Measurements from ENCODE around the gene CTR9.

The CTR9 gene

DNA sequence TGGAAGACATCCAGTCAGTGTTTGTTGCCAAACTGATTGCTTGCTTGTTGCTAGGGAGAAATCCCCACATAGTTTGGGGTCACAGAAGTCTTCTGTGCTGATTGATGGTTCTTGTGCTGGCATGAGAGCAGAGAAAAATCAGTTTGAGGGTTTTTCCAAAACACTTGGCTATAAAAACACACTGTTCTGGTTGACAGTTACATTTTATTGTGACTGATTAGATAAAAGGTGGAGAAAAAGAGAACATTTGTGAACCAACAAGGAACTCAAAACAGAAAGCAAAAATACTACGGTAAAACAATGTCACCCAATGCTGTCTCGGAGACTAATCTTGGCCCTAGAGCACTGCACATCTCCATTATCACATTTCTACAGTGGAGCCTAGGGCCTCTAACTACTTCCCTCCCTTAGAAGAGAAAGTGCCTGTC is 72.1 kb downstream of the CTR9 start:
- DNase-seq, result no peak

DNA sequence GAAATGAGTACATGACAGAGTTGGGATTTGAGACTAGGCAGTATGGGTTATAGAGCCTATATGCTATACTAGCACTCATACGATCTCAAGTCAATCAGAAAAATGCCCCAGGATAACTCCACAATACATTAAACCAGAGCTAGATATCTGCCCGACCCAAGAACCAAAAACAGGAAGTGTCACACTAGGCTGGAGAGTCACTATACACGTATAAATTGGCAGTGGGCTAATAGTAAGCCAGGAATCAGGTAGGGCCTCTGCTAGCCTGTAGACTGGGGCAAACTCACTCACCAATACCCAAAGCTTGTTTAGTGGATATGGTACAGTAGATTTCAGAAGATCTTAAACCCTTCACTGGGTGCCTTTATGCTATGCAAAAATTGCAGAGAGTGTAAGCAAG is 73.8 kb downstream of the CTR9 start:
- peak in 1 of 6 experiments; percentile 11 for DNase-seq

DNA sequence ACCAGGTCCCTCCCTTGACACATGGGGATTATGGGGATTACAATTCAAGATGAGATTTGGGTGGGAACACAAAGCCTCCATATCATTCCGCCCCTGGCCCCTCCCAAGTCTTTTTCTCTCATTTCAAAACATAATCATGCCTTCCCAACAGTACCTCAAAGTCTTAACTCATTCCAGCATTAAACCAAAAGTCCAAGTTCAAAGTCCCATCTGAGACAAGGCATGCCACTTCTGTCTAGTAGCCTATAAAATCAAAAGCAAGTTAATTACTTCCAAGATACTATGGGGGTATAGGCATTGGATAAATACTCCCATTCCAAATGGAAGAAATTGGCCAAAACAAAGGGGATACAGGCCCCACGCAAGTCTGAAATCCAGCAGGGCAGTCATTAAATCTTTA is 77.4 kb downstream of the CTR9 start:
- no peak for DNase-seq

DNA sequence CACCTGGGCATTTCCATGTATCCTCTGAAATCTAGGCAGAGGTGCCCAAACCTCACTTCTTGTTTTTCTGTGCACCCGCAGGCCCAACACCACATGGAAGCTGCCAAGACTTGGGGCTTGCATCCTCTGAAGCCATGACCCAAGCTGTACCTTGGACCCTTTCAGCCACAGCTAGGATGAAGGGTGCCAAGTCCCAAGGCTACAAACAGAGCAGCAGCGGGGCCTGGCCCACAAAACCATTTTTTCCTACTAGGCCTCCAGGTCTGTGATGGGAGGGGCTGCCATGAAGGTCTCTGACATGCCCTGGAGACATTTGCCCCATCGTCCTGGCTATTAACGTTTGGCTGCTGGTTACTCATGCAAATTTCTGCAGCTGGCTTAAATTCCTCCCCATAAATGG is 78.1 kb downstream of the CTR9 start:
- no peak for DNase-seq
